HepG2 (cell line): ENCODE results near the gene LSM11. TPM values are rescaled to one million over a fixed set of nuclear protein-coding genes. Genes with fewer than 3 reads are reported as not detected.

Source experiments
- CREM ChIP-seq, 2 experiments: sonication (generic) in 1 of 2; formaldehyde crosslinking in 1 of 2; IDR thresholded peaks; 2 replicates each; pipeline versions ENCODE4 v1.4.0 to v1.6.1; 2016 to 2020; ENCODE audit warnings: antibody characterized with exemption in 1 of 2, mild to moderate bottlenecking in 1 of 2, missing genetic modification reagents in 1 of 2
- HDAC6 ChIP-seq: fragments of 200-600 bp; sonication (generic); IDR thresholded peaks from 2 replicates; pipeline ENCODE4 v1.7.0; 2017; ENCODE audit warnings: mild to moderate bottlenecking, antibody characterized with exemption, low read length, low read depth
- HOXA3 ChIP-seq: sonication (generic); formaldehyde crosslinking; IDR thresholded peaks from 2 replicates; pipeline ENCODE4 v1.5.0; 2020; ENCODE audit warnings: missing genetic modification reagents
- JUNB ChIP-seq: sonication (generic); formaldehyde crosslinking; IDR thresholded peaks from 2 replicates; pipeline ENCODE4 v1.8.0; 2022; ENCODE audit warnings: missing genetic modification reagents, mild to moderate bottlenecking, borderline replicate concordance
- KLF16 ChIP-seq, 2 experiments: sonication (generic) in 1 of 2; formaldehyde crosslinking in 1 of 2; IDR thresholded peaks; 2 replicates each; pipeline versions ENCODE4 v1.6.1 to v1.8.0; 2016 to 2023; ENCODE audit warnings: missing genetic modification reagents in 2 of 2, missing compliant biosample characterization in 1 of 2
- MED13 ChIP-seq: sonication (generic); formaldehyde crosslinking; IDR thresholded peaks from 2 replicates; pipeline ENCODE4 v1.5.0; 2020; ENCODE audit warnings: missing genetic modification reagents
- MIER3 ChIP-seq: IDR thresholded peaks from 2 replicates; pipeline ENCODE4 v1.6.1; 2016; ENCODE audit warnings: missing compliant biosample characterization, borderline replicate concordance
- RNF2 ChIP-seq: fragments of 450-650 bp; conservative IDR thresholded peaks from 2 replicates; pipeline ENCODE4 v1.6.1; 2016; ENCODE audit warnings: low read depth
- TOE1 ChIP-seq: sonication (generic); formaldehyde crosslinking; IDR thresholded peaks from 2 replicates; pipeline ENCODE4 v1.4.0; 2020; ENCODE audit warnings: mild to moderate bottlenecking, missing genetic modification reagents
- YEATS2 ChIP-seq: sonication (generic); formaldehyde crosslinking; IDR thresholded peaks from 2 replicates; pipeline ENCODE4 v1.4.0; 2020; ENCODE audit warnings: missing genetic modification reagents, borderline replicate concordance
- ZNF10 ChIP-seq: sonication (generic); formaldehyde crosslinking; IDR thresholded peaks from 2 replicates; pipeline ENCODE4 v1.4.0; 2020; ENCODE audit warnings: mild to moderate bottlenecking, low read depth, missing genetic modification reagents, borderline replicate concordance
- ZNF12 ChIP-seq: sonication (generic); formaldehyde crosslinking; IDR thresholded peaks from 2 replicates; pipeline ENCODE4 v1.5.0; 2020; ENCODE audit warnings: missing genetic modification reagents
- ZNF138 ChIP-seq: sonication (generic); formaldehyde crosslinking; IDR thresholded peaks from 2 replicates; pipeline ENCODE4 v1.5.0; 2020; ENCODE audit warnings: mild to moderate bottlenecking, low read depth, missing genetic modification reagents
- ZNF24 ChIP-seq: fragments of 450-650 bp; IDR thresholded peaks from 2 replicates; pipeline ENCODE4 v1.6.1; 2017; ENCODE audit warnings: antibody characterized with exemption, mild to moderate bottlenecking
- ZNF605 ChIP-seq: sonication (generic); formaldehyde crosslinking; IDR thresholded peaks from 2 replicates; pipeline ENCODE4 v1.8.0; 2022; ENCODE audit warnings: mild to moderate bottlenecking, missing genetic modification reagents
- polyA plus RNA-seq, 8 experiments: library from polyadenylated mRNA; depleted of rRNA in 3 of 8; stranded (reverse) in 7 of 8; unstranded in 1 of 8; fragments of >200 nt; fragmentation: Illumina TruSeq in 4 of 8; extraction: Trizol in 4 of 8; gene quantifications; 2 replicates each; pipeline versions ENCODE4 v1.2.1 to v1.2.3, GENCODE V29; 2011 to 2016; ENCODE audit warnings: low read depth in 4 of 8, missing spikeins in 1 of 8, mixed read lengths in 1 of 8; ENCODE audit not compliant: insufficient read depth in 1 of 8
- total RNA-seq, 5 experiments: library from RNA; depleted of rRNA; stranded (reverse); fragments of >200 nt; fragmentation: Illumina TruSeq; extraction: Trizol; gene quantifications; 2 replicates each; pipeline ENCODE4 v1.2.3, GENCODE V29; 2016; ENCODE audit warnings: low read depth in 1 of 5
- TF ChIP-seq, protein P1 (sequence below): sonication (generic); formaldehyde crosslinking; IDR thresholded peaks from 2 replicates; pipeline ENCODE4 v1.4.0; 2020; ENCODE audit warnings: mild to moderate bottlenecking, missing genetic modification reagents
- TF ChIP-seq, protein P2 (sequence below), 2 experiments: IDR thresholded peaks; 2 replicates each; pipeline ENCODE4 v1.6.1; 2011 to 2012; ENCODE audit warnings: low read length in 2 of 2, borderline replicate concordance in 1 of 2, low read depth in 1 of 2, mild to moderate bottlenecking in 1 of 2, moderate library complexity in 1 of 2

The LSM11 gene
- total and polyA plus RNA-seq, 2 of the 13 experiments (the other 11 are each of a cell fraction or from before 2014, with no cell fraction given), result 4.5 to 7.2 TPM

DNA sequence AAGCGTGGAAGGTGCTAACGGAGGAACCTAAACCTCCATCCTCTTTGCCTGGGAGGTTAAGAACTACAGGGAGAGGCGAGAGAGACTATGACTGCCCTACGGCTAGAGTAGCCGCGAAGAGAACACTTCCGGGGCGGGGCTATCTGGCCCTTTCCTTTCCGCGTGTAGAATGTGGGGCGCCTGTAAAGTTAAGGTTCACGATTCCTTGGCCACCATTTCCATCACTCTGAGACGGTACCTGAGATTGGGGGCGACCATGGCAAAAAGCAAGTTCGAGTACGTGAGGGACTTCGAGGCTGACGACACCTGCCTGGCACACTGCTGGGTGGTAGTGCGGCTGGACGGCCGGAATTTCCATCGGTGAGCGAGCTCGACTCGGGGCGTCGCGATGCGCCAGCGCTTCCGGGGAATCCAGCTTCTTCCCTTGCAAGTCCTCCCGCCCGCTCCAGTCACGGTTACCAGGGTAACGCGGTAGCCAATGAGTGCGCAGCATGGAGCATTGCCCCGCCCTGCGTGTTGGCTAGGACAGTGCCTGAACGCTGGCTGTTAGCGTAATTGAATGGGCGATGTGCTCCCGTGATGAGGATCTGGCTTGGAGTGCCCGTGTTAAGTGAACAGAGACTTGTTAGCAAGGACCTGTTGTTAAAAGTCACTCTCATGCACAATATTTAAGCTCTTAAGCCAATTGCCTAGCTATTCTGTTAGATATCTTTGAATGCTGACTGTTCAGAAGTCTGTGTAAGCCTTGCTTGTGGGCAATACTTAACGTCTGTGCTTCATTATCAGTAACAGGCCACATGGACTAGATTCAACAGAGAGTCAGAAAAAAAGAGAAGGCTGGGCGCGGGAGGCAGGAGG lies 12.0 kb upstream of the LSM11 start, which contains the start of gene THG1L (continued):
- TF ChIP-seq, protein P1, sequence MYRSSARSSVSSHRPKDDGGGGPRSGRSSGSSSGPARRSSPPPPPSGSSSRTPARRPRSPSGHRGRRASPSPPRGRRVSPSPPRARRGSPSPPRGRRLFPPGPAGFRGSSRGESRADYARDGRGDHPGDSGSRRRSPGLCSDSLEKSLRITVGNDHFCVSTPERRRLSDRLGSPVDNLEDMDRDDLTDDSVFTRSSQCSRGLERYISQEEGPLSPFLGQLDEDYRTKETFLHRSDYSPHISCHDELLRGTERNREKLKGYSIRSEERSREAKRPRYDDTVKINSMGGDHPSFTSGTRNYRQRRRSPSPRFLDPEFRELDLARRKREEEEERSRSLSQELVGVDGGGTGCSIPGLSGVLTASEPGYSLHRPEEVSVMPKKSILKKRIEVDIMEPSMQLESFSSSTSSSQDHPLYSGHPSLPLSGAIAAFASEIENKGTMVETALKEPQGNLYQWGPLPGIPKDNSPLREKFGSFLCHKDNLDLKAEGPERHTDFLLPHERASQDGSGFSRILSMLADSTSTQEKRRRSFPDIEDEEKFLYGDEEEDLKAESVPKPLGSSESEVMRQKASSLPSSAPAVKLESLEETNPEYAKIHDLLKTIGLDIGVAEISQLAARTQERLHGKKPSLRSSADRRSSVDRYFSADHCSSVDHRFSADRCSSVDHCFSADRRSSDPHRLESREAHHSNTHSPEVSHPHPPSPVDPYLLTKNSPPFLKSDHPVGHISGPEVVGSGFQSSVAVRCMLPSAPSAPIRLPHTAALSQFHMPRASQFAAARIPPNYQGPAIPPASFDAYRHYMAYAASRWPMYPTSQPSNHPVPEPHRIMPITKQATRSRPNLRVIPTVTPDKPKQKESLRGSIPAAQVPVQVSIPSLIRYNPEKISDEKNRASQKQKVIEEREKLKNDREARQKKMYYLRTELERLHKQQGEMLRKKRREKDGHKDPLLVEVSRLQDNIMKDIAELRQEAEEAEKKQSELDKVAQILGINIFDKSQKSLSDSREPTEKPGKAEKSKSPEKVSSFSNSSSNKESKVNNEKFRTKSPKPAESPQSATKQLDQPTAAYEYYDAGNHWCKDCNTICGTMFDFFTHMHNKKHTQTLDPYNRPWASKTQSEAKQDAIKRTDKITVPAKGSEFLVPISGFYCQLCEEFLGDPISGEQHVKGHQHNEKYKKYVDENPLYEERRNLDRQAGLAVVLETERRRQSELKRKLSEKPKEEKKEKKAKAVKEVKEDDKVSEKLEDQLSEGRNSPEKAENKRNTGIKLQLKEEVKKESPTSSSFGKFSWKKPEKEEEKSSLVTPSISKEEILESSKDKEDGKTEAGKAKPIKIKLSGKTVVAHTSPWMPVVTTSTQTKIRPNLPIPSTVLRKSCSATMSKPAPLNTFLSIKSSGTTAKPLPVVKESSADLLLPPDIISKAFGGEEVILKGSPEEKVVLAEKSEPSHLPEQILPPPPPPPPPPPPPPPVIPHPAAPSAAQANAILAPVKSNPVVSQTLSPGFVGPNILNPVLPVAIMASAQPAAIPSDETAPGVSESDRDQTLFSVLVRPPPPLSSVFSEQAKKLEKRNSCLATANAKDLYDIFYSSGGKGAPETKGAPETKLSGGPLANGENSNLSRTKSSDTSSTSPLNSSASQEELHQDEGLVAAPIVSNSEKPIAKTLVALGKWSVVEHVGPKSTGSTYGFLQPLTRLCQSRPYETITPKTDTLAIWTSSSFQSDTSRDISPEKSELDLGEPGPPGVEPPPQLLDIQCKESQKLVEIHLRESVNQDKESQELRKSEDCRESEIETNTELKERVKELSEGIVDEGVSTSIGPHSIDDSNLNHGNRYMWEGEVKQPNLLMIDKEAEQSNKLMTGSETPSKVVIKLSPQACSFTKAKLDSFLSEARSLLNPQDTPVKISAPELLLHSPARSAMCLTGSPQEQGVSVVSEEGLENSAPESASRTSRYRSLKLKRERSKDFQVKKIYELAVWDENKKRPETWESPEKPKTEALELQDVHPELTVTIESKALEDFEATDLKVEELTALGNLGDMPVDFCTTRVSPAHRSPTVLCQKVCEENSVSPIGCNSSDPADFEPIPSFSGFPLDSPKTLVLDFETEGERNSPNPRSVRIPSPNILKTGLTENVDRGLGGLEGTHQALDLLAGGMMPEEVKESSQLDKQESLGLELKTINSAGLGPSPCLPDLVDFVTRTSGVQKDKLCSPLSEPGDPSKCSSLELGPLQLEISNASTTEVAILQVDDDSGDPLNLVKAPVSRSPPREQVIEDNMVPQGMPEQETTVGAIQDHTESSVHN, result no peak
- TF ChIP-seq ZNF10 (CRISPR knock-in tag) (no peak), RNF2 (peak; percentile 91), MIER3 (CRISPR knock-in tag) (peak; percentile 56; the same call in 1 of the 2 replicates), HDAC6 (no peak), JUNB (CRISPR knock-in tag) (no peak; the same call in 1 of the 2 replicates), ZNF12 (CRISPR knock-in tag) (peak; percentile 84; the same call in 1 of the 2 replicates), ZNF605 (peak; percentile 91), HOXA3 (CRISPR knock-in tag) (peak; percentile 84), ZNF24 (no peak), ZNF138 (CRISPR knock-in tag) (no peak), YEATS2 (peak; percentile 74; the same call in 1 of the 2 replicates), KLF16 (CRISPR knock-in tag; IDR thresholded peaks at IDR 0.05) (peak in 1 of 2 experiments; percentile 74; a peak in 2 of 4 replicates), MED13 (CRISPR knock-in tag) (no peak), CREM (IDR thresholded peaks at IDR 0.05) (peak; percentile 81), CREM (CRISPR knock-in tag; IDR thresholded peaks at IDR 0.05) (no peak), TOE1 (CRISPR knock-in tag) (no peak)
- TF ChIP-seq, protein P2, sequence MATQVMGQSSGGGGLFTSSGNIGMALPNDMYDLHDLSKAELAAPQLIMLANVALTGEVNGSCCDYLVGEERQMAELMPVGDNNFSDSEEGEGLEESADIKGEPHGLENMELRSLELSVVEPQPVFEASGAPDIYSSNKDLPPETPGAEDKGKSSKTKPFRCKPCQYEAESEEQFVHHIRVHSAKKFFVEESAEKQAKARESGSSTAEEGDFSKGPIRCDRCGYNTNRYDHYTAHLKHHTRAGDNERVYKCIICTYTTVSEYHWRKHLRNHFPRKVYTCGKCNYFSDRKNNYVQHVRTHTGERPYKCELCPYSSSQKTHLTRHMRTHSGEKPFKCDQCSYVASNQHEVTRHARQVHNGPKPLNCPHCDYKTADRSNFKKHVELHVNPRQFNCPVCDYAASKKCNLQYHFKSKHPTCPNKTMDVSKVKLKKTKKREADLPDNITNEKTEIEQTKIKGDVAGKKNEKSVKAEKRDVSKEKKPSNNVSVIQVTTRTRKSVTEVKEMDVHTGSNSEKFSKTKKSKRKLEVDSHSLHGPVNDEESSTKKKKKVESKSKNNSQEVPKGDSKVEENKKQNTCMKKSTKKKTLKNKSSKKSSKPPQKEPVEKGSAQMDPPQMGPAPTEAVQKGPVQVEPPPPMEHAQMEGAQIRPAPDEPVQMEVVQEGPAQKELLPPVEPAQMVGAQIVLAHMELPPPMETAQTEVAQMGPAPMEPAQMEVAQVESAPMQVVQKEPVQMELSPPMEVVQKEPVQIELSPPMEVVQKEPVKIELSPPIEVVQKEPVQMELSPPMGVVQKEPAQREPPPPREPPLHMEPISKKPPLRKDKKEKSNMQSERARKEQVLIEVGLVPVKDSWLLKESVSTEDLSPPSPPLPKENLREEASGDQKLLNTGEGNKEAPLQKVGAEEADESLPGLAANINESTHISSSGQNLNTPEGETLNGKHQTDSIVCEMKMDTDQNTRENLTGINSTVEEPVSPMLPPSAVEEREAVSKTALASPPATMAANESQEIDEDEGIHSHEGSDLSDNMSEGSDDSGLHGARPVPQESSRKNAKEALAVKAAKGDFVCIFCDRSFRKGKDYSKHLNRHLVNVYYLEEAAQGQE (IDR thresholded peaks at IDR 0.05; ENCODE audit: borderline replicate concordance in 1 of 2, low read depth in 1 of 2, low read length in 2 of 2), result peak in 1 of 2 experiments; percentile 29; a peak in 1 of 4 replicates
